Measurements from ENCODE around the gene SURF1.

The SURF1 gene

GRCh38 chr9:133362359-133363044 lies 6.2 kb upstream of the SURF1 start:
- no peak for TF ChIP-seq CTCF (IDR thresholded peaks at IDR 0.05; ENCODE audit: low read depth, low read length, missing control alignments)

DNA sequence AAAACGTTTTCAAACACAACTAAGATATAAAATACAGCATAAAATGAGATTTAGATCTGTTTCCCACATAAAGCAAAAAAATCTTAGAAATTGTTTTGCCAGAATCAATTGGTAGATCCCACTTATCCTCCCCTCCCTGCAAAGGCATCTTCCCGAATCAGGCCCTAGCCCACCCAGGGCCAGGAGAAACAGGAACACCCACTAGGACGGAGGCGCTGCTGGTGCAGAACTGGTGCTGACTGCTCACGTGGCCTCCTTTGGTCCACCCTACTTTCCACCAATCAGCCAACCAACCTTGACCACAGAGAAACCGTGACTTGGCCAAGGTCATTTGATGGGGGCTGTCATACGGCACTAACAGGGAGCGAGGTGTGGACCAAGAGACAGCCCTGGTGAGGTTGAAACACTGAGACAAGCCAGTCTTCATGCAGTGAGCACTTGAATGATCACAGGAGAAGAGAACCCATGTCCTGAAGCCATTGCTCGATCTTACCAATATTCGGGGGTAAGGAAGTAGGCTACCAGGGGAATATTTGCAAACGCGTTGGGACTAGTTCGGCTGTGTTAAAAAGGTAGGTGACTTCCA lies 5.3 kb upstream of the SURF1 start:
- TF ChIP-seq CTCF (IDR thresholded peaks at IDR 0.05; ENCODE audit: low read depth, low read length, missing control alignments) = no peak
- no peak overlapping the region for H3K4me3 ChIP-seq (ENCODE audit: low read depth, low read length)
- no peak overlapping the region for H3K27ac ChIP-seq
- in situ Hi-C loops (cut with HindIII; ENCODE audit: low pct_ligation_motif_present, low sequenced_read_pairs) = no loop called here
- peaks cover 60% of the 10 kb centered on the region for H3K36me3 ChIP-seq (replicated peaks)
- H3K27me3 ChIP-seq (replicated peaks) = no peaks in the 10 kb centered on the region
- no peak for DNase-seq

More at GRCh38 chr9:133362359-133363044, 6.2 kb upstream of the SURF1 start:
- DNase-seq = no peak
- Histone ChIP-seq H3K27ac (no peak overlapping the region), H3K36me3 (replicated peaks) (peaks cover 69% of the 10 kb centered on the region), H3K4me3 (ENCODE audit: low read depth, low read length) (no peak overlapping the region), H3K27me3 (replicated peaks) (no peaks in the 10 kb centered on the region)
- in situ Hi-C loops (cut with HindIII; ENCODE audit: low pct_ligation_motif_present, low sequenced_read_pairs) = no loop called here

DNA sequence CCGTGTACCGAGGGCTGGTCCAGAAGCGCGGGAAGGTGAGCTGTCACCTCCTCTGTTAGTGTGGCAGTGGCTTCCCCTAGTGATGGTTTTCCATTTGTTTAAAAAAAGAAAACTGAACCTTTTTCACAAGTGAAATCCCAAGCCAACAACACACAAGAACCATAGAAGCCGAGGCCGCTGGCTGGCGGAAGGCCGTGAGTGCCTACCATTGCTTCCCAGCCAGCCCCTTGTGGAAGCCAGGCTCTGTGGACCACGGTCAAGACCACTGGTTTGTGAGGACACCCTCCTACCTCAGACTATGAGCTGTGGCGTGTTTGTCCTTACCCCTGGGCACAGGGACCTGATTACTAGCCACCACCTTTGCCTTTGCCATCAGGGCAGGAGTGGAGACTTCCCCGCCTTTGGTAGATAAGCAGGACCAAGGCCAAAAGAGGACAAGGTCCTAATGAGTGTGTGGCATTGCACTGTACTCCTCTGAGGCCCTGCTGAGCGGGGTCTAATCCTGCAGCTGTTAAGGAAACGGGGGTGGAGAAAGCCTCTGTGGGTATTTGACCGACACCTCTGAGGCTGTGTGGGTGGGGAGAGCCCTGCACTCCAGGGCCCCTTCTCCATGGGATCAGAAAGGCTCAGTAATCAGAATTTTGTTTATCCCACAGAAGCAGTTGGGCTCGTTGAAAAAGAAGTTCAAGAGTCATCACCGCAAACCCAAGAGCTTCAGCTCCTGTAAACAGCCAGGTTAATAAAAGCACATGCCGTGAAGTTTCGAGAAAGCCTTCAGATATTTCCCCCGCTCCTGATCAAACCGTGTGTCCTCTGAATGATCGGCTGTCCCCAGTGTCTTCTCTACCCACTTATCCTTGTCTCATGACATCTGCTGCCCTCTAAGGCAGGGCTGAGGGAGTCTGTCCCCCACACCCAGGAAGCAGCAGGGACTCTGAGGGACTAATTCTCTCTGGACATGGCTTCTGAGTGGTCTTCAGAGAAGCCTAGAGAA lies 4.4 kb upstream of the SURF1 start:
- TF ChIP-seq CTCF (IDR thresholded peaks at IDR 0.05; ENCODE audit: low read depth, low read length, missing control alignments) = no peak
- H3K27me3 ChIP-seq (replicated peaks) = no peaks in the 10 kb centered on the region
- DNase-seq = no peak
- H3K4me3 ChIP-seq (ENCODE audit: low read depth, low read length) = no peak overlapping the region
- in situ Hi-C loops (cut with HindIII; ENCODE audit: low pct_ligation_motif_present, low sequenced_read_pairs) = no loop called here
- peaks cover 51% of the 10 kb centered on the region for H3K36me3 ChIP-seq (replicated peaks)
- no peak overlapping the region for H3K27ac ChIP-seq

- H3K4me3 ChIP-seq (ENCODE audit: low read depth, low read length) = no peak overlapping the region
- H3K27me3 ChIP-seq (replicated peaks) = no peaks in the 10 kb centered on the region
- no peak for DNase-seq
- TF ChIP-seq CTCF (IDR thresholded peaks at IDR 0.05; ENCODE audit: low read depth, low read length, missing control alignments) = peak; percentile 45
- in situ Hi-C loops (cut with HindIII; ENCODE audit: low pct_ligation_motif_present, low sequenced_read_pairs) = no loop called here
- no peak overlapping the region for H3K27ac ChIP-seq
- H3K36me3 ChIP-seq (replicated peaks) = peaks cover 41% of the 10 kb centered on the region
These were observed 3.3 kb upstream of the SURF1 start for GRCh38 chr9:133359399-133360175.

GRCh38 chr9:133357656-133358055 lies 1.4 kb upstream of the SURF1 start:
- Histone ChIP-seq H3K27ac (no peak overlapping the region), H3K4me3 (ENCODE audit: low read depth, low read length) (peak overlapping the region; percentile 3), H3K36me3 (replicated peaks) (peaks cover 33% of the 10 kb centered on the region), H3K27me3 (replicated peaks) (no peaks in the 10 kb centered on the region)
- DNase-seq = no peak
- no peak for TF ChIP-seq CTCF (IDR thresholded peaks at IDR 0.05; ENCODE audit: low read depth, low read length, missing control alignments)
- in situ Hi-C loops (cut with HindIII; ENCODE audit: low pct_ligation_motif_present, low sequenced_read_pairs) = no loop called here
